Endothelial cell of umbilical vein (primary cell): Measurements from ENCODE around the gene CEMP1. TPM values are rescaled to one million over a fixed set of nuclear protein-coding genes. Genes with fewer than 3 reads are reported as not detected.

ENCODE experiments used
- BruUV-seq: library from RNA; stranded (reverse); fragments of 400-500 nt; replicated peaks from 2 replicates; lab custom pipeline; 2021; lab: Mats Ljungman, UMichigan
- CTCF ChIA-PET: fragments of 300-600, 350-600 bp; sonication (Branson Sonifier 250); formaldehyde crosslinking; loops from one replicate; lab custom pipeline; 2021; ENCODE audit warnings: antibody characterized with exemption, inconsistent platforms; lab: Charles Lee
- POLR2A ChIA-PET: fragments of 300-600, 350-600 bp; sonication (Branson Sonifier 250); formaldehyde crosslinking; loops from one replicate; lab custom pipeline; 2021; ENCODE audit warnings: antibody characterized with exemption, inconsistent platforms; lab: Charles Lee
- DNase-seq: peaks from one replicate; pipeline ENCODE4 v3.0.0-alpha.2; 2011; ENCODE audit warnings: low read depth, low spot score
- FAIRE-seq: peaks from 2 replicates; lab custom pipeline; 2011; peaks lifted over from hg19 to GRCh38; lab: Jason Lieb, UNC
- H2AFZ ChIP-seq: 2 replicates; pipeline ENCODE4 v1.6.0; 2012; ENCODE audit warnings: low read depth, low read length, control low read depth, inconsistent platforms
- H3K27ac ChIP-seq: 2 replicates; pipeline ENCODE4 v1.5.1; 2011; ENCODE audit warnings: low read depth, mild to moderate bottlenecking, control low read depth, low read length, moderate library complexity; ENCODE audit not compliant: insufficient read depth
- H3K27me3 ChIP-seq, 2 experiments: 2 replicates each; pipeline versions ENCODE4 v1.6.0 to v1.6.1; 2011; ENCODE audit warnings: low read length in 2 of 2, mixed read lengths in 1 of 2; ENCODE audit not compliant: control insufficient read depth in 2 of 2, insufficient read depth in 2 of 2
- H3K36me3 ChIP-seq, 2 experiments: 2 replicates in 1 of 2; 3 replicates in 1 of 2; pipeline ENCODE4 v1.5.1; 2011; ENCODE audit warnings: low read length in 2 of 2, mild to moderate bottlenecking in 1 of 2, moderate library complexity in 1 of 2; ENCODE audit not compliant: control insufficient read depth in 2 of 2, insufficient read depth in 2 of 2; ENCODE audit errors: extremely low read depth in 1 of 2
- H3K4me1 ChIP-seq: 3 replicates; pipeline ENCODE4 v1.5.1; 2011; ENCODE audit warnings: mild to moderate bottlenecking, low read length; ENCODE audit not compliant: control insufficient read depth, insufficient read depth; ENCODE audit errors: extremely low read depth
- H3K4me2 ChIP-seq: 2 replicates; pipeline ENCODE4 v1.6.1; 2011; ENCODE audit warnings: low read length, control low read depth, mixed read lengths; ENCODE audit not compliant: insufficient read depth
- H3K4me3 ChIP-seq, 3 experiments: fragments of 200-600 bp in 1 of 3; sonication (generic), shearing (Covaris generic) in 1 of 3; replicated peaks in 1 of 3; 2 replicates each; pipeline ENCODE4 v1.5.1; 2011 to 2016; ENCODE audit warnings: control low read depth in 3 of 3, low read length in 3 of 3, mild to moderate bottlenecking in 2 of 3, inconsistent platforms in 1 of 3, low read depth in 1 of 3, moderate library complexity in 1 of 3; ENCODE audit not compliant: insufficient read depth in 1 of 3
- H3K79me2 ChIP-seq: 2 replicates; pipeline ENCODE4 v1.6.0; 2012; ENCODE audit warnings: low read length, inconsistent platforms; ENCODE audit not compliant: control insufficient read depth, insufficient read depth
- H3K9ac ChIP-seq: replicated peaks from 2 replicates; pipeline ENCODE3; 2011; ENCODE audit warnings: low read length, control low read depth; ENCODE audit not compliant: insufficient read depth; ENCODE audit errors: extremely low read depth
- H3K9me1 ChIP-seq: replicated peaks from 3 replicates; pipeline ENCODE4 v1.6.0; 2011; ENCODE audit warnings: mild to moderate bottlenecking, low read length; ENCODE audit not compliant: control insufficient read depth, insufficient read depth; ENCODE audit errors: extremely low read depth
- H3K9me3 ChIP-seq: replicated peaks from 2 replicates; pipeline ENCODE4 v1.5.1; 2012; ENCODE audit warnings: low read length, inconsistent platforms; ENCODE audit not compliant: control insufficient read depth, insufficient read depth
- H4K20me1 ChIP-seq: replicated peaks from 2 replicates; pipeline ENCODE3; 2011; ENCODE audit warnings: mild to moderate bottlenecking, low read length; ENCODE audit not compliant: control insufficient read depth, insufficient read depth; ENCODE audit errors: extremely low read depth
- CTCF ChIP-seq, 2 donors: IDR thresholded peaks; 1 replicate in 1 of 2; 2 replicates in 1 of 2; pipeline ENCODE4 v1.5.1; 2011; ENCODE audit warnings: low read length in 2 of 2, mild to moderate bottlenecking in 2 of 2, moderate library complexity in 2 of 2, control low read depth in 1 of 2, inconsistent platforms in 1 of 2, low read depth in 1 of 2; ENCODE audit not compliant: insufficient read depth in 1 of 2; ENCODE audit errors: extremely low read depth in 1 of 2
- EZH2 ChIP-seq: IDR thresholded peaks from 2 replicates; pipeline ENCODE4 v1.6.1; 2012; ENCODE audit warnings: borderline replicate concordance, low read depth, mild to moderate bottlenecking, moderate library complexity, low read length, inconsistent platforms; ENCODE audit not compliant: severe bottlenecking
- FOS ChIP-seq: IDR thresholded peaks from 2 replicates; pipeline ENCODE4 v1.6.1; 2011; ENCODE audit warnings: mild to moderate bottlenecking, low read length, moderate library complexity, borderline replicate concordance; ENCODE audit not compliant: insufficient read depth
- GATA2 ChIP-seq: IDR thresholded peaks from 2 replicates; pipeline ENCODE4 v1.7.0; 2011; ENCODE audit warnings: low read depth, mild to moderate bottlenecking, moderate library complexity, mixed read lengths, low read length; ENCODE audit not compliant: insufficient read length, insufficient read depth
- JUN ChIP-seq: IDR thresholded peaks from 2 replicates; pipeline ENCODE4 v1.6.1; 2011; ENCODE audit warnings: borderline replicate concordance, low read depth; ENCODE audit not compliant: insufficient read length, insufficient read depth
- MYC ChIP-seq: IDR thresholded peaks from one replicate; pipeline ENCODE4 v1.6.1; 2011; ENCODE audit warnings: mild to moderate bottlenecking, low read depth, low read length
- POLR2A ChIP-seq: IDR thresholded peaks from 2 replicates; pipeline ENCODE4 v1.6.1; 2012; ENCODE audit warnings: low read depth, mild to moderate bottlenecking, control low read depth, low read length
- POLR2AphosphoS5 ChIP-seq: IDR thresholded peaks from 2 replicates; pipeline ENCODE4 v1.6.1; 2012; ENCODE audit warnings: low read depth, mild to moderate bottlenecking, control low read depth, low read length, moderate library complexity; ENCODE audit not compliant: insufficient read depth
- dilution Hi-C: fragments of 300-500 bp; cut with MboI; formaldehyde crosslinking; loops from one replicate; pipeline ENCODE4 v1.15.0; 2019; ENCODE audit warnings: low sequenced_read_pairs; ENCODE audit not compliant: extremely low pct_ligation_motif_present
- intact Hi-C: fragments of 100-400 bp; cut with micrococcal nuclease; formaldehyde crosslinking; loops from one replicate; pipeline ENCODE4 v1.10.0; 2022
- polyA plus RNA-seq, 4 experiments: library from polyadenylated mRNA; depleted of rRNA in 3 of 4; stranded (reverse) in 3 of 4; unstranded in 1 of 4; fragments of >200 nt; gene quantifications; 2 replicates each; pipeline versions ENCODE4 v1.2.1 to v1.2.3, GENCODE V29; 2011 to 2012; ENCODE audit warnings: missing spikeins in 1 of 4
- total RNA-seq: library from RNA; stranded (reverse); gene quantifications from 2 replicates; pipeline ENCODE4 v1.2.3, GENCODE V29; 2021
- TF ChIP-seq, protein P1 (sequence below): IDR thresholded peaks from 2 replicates; pipeline ENCODE4 v1.6.1; 2011; ENCODE audit not compliant: insufficient read depth, insufficient read length

The CEMP1 gene
- total and polyA plus RNA-seq, 2 donors (not counting 3 experiments of a cell fraction or from before 2014, with no cell fraction given), result not detected

DNA sequence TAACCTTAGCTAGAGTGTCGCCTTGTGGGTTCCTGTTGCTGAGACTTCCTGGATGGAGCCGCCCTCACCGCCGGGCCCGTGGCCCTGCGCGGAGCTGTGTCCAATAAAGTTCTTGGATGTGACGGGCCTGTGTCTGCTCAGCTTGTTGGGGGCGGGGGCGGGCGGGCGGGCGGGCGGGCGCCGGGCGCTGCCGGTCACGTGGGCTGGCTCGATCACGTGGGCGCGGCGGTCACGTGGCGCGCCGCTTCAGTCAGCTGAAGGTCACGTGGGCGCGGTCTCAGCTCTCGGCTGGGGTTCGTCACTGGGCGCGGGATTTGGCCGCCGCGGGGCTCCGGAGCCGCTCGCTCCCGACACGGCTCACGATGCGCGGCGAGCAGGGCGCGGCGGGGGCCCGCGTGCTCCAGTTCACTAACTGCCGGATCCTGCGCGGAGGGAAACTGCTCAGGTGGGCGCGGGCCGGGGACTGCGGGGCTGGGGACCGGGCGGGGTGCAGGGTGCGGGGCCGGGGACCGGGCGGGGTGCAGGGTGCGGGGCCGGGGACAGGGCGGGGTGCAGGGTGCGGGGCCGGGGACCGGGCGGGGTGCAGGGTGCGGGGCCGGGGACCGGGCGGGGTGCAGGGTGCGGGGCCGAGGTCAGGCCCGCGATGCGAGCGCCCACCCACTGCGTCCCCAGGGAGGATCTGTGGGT, 11.0 kb downstream of the CEMP1 start, which contains the start of gene AMDHD2:
AMDHD2 (plus strand) TSS at position 275 of the 687 bp plus-strand sequence; CDS start at position 363, 88 bp downstream.
- dilution Hi-C loops, result no loop called here
- Histone ChIP-seq H3K9ac (peak within 1 kb of the TSS; percentile 72), H3K4me1 (peaks cover 30% of the 10 kb centered on the region), H3K27ac (peak within 1 kb of the TSS; percentile 38), H3K9me1 (no peaks in the 10 kb centered on the region), H3K4me2 (peak within 1 kb of the TSS; percentile 71), H2AFZ (no peak within 1 kb of the TSS), H3K27me3 (no peaks in the 10 kb centered on the region), H3K79me2 (peaks cover 52% of the 10 kb centered on the region), H3K9me3 (no peaks in the 10 kb centered on the region), H3K36me3 (peaks cover 7 to 15% of the 10 kb centered on the region in 2 experiments), H3K4me3 (peak within 1 kb of the TSS; percentile 48 to 59 (median 55)), H4K20me1 (peaks cover 2% of the 10 kb centered on the region)
- DNase-seq, result peak; percentile 84
- TF ChIP-seq POLR2A (peak; percentile 84), MYC (no peak), EZH2 (no peak), POLR2AphosphoS5 (peak; percentile 98)
- TF ChIP-seq, protein P1, sequence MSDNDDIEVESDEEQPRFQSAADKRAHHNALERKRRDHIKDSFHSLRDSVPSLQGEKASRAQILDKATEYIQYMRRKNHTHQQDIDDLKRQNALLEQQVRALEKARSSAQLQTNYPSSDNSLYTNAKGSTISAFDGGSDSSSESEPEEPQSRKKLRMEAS, result peak; percentile 99
- ChIA-PET CTCF (interaction anchor here (0.7 to 1.0 kb wide), 3 partner anchors 11 to 19 kb away, joined by 3 read pairs; partner anchors contain the start of gene CEMP1), POLR2A (interaction anchor here (0.6 to 1.4 kb wide), 5 partner anchors 9 to 365 kb away, joined by 3 to 6 read pairs (median 5); partner anchors contain the start of genes CCNF, CEMP1 and TRAF7)
- peak; percentile 62 for FAIRE-seq
- no TSS peak for BruUV-seq
- intact Hi-C loops, result no loop called here

DNA sequence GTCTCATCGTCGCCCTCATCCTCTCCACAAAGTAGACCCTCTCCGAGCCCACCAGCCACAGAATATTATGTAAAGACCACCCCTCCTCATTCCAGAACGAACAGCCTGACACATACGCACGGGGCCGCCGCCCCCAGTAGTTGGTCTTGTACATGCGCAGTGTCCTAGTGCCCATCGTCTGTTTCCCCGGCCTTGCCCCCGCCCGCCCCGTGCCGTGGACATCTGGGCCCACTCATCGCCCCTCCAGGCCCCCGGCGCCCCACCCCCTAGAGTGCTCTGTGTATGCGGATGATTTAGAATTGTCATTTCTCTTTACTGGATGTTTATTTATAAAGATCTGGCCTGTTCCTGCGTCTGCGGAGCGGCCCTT, 11.5 kb downstream of the CEMP1 start:
- Histone ChIP-seq H3K9me3 (no peaks in the 10 kb centered on the region), H3K79me2 (peaks cover 57% of the 10 kb centered on the region), H3K4me3 (no peak overlapping the region), H3K4me2 (no peak overlapping the region), H3K4me1 (peaks cover 34% of the 10 kb centered on the region), H3K9ac (peak overlapping the region; percentile 30), H4K20me1 (peaks cover 2% of the 10 kb centered on the region), H3K27ac (peak overlapping the region; percentile 38), H3K27me3 (no peaks in the 10 kb centered on the region), H2AFZ (no peak overlapping the region), H3K36me3 (peaks cover 7 to 13% of the 10 kb centered on the region in 2 experiments), H3K9me1 (no peaks in the 10 kb centered on the region)
- dilution Hi-C loops, result no loop called here
- FAIRE-seq, result no peak
- CTCF ChIA-PET, result interaction anchor here (0.7 kb wide), 1 partner anchor 12 kb away, joined by 3 read pairs; the partner anchor contains the start of gene CEMP1
- intact Hi-C loops, result no loop called here
- TF ChIP-seq GATA2 (no peak), EZH2 (no peak), FOS (no peak), POLR2AphosphoS5 (no peak), CTCF (IDR thresholded peaks at IDR 0.05; ENCODE audit: extremely low read depth in 1 of 2, insufficient read depth in 1 of 2, low read depth in 1 of 2, low read length in 2 of 2) (no peak), POLR2A (no peak), MYC (no peak), JUN (no peak)
- TF ChIP-seq, protein P1, result no peak
- POLR2A ChIA-PET, result interaction anchor here (0.6 to 1.4 kb wide), 5 partner anchors 9 to 364 kb away, joined by 3 to 6 read pairs (median 5); partner anchors contain the start of genes CCNF, CEMP1 and TRAF7
- no peak for DNase-seq
- BruUV-seq, result no TSS peak
